Measurements from ENCODE around the gene SF3B6.

DNA sequence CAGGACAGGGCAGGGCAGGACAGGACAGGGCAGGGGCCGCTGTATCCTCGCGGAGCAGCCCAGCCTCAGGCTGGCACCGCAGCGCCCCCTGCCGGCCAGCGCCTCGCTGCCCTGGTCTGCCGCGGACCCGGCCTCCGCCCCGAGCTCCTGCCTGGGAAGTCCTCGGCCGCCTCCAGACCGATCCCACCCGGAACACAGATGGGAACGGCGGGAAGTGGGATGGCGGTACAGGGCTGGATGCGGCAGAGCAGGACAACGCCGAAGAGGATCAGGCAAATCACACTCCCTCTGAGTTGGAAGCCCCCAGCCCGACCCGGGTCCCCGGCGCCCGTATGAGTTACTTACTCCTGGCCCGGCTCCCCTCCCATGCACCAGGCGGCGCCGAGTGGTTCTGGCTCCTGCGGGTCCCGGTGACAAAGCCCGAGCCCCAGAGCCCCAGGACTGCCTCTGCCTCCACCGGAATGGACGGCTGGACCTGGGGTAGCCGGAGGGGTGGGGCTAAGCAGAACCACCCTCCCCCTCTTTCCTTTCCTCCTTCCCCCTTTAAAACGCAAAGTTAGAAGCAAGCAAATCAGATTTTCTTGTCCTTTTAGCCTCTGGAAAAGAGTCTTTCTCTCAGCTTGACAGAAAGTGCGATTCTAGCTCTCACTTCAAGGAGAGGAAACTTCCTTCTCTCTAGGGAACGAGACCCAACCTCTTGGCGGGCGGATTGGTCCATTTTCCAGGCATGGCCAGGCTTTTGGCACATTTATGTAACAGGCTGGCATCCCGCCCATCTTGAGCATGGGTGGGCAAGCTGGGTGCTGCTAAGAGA lies 8.5 kb upstream of the SF3B6 start, which contains the start of gene TP53I3:
- TF ChIP-seq, protein P1, sequence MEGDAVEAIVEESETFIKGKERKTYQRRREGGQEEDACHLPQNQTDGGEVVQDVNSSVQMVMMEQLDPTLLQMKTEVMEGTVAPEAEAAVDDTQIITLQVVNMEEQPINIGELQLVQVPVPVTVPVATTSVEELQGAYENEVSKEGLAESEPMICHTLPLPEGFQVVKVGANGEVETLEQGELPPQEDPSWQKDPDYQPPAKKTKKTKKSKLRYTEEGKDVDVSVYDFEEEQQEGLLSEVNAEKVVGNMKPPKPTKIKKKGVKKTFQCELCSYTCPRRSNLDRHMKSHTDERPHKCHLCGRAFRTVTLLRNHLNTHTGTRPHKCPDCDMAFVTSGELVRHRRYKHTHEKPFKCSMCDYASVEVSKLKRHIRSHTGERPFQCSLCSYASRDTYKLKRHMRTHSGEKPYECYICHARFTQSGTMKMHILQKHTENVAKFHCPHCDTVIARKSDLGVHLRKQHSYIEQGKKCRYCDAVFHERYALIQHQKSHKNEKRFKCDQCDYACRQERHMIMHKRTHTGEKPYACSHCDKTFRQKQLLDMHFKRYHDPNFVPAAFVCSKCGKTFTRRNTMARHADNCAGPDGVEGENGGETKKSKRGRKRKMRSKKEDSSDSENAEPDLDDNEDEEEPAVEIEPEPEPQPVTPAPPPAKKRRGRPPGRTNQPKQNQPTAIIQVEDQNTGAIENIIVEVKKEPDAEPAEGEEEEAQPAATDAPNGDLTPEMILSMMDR (IDR thresholded peaks at IDR 0.05 in 8 of 11, conservative IDR thresholded peaks at IDR 0.05 in 3 of 11): peak; percentile 92 to 99 (median 97)
- peak; percentile 71 to 88 (median 86) for TF ChIP-seq POLR2AphosphoS5 (IDR thresholded peaks at IDR 0.05)
- no peak for TF ChIP-seq POLR2A (IDR thresholded peaks at IDR 0.05)
